ENCODE results near the gene ADCY10.

DNA sequence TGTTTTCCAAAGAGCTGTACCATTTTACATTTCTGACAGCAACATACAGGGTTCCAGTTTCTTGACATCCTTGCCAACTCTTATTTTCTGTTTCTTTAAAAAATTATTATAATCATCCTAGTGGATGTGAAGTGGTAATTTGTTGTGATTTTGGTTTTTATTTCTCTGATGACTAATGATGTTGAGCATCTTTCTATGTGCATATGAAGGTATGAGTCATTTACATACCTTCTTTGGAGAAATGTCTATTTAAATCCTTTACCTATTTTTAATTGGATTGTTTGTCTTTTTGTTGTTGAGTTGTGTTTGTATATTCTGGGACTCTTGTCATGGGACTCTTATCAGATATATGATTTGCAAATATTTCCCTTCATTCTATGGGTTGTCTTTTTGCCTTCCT is 43.8 kb upstream of the ADCY10 start:
- TF ChIP-seq, protein P1, sequence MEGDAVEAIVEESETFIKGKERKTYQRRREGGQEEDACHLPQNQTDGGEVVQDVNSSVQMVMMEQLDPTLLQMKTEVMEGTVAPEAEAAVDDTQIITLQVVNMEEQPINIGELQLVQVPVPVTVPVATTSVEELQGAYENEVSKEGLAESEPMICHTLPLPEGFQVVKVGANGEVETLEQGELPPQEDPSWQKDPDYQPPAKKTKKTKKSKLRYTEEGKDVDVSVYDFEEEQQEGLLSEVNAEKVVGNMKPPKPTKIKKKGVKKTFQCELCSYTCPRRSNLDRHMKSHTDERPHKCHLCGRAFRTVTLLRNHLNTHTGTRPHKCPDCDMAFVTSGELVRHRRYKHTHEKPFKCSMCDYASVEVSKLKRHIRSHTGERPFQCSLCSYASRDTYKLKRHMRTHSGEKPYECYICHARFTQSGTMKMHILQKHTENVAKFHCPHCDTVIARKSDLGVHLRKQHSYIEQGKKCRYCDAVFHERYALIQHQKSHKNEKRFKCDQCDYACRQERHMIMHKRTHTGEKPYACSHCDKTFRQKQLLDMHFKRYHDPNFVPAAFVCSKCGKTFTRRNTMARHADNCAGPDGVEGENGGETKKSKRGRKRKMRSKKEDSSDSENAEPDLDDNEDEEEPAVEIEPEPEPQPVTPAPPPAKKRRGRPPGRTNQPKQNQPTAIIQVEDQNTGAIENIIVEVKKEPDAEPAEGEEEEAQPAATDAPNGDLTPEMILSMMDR (conservative IDR thresholded peaks at IDR 0.05; ENCODE audit: low read depth, low read length), result no peak
- TF ChIP-seq MXI1 (IDR thresholded peaks at IDR 0.05; ENCODE audit: borderline replicate concordance, low read depth, low read length) (no peak), POLR2A (IDR thresholded peaks at IDR 0.05; ENCODE audit: low read depth, low read length) (no peak), RFX5 (IDR thresholded peaks at IDR 0.05; ENCODE audit: low read depth, low read length) (no peak), MAFK (IDR thresholded peaks at IDR 0.05; ENCODE audit: low read depth, low read length) (no peak), MAZ (IDR thresholded peaks at IDR 0.05; ENCODE audit: borderline replicate concordance, low read depth, low read length) (no peak), FOS (IDR thresholded peaks at IDR 0.05; ENCODE audit: low read depth, low read length) (peak; percentile 50; the same call in 1 of the 2 replicates)

All from IMR-90 (cell line).